Effector memory CD4-positive, alpha-beta T cell (primary cell): ENCODE data around the gene ZNF766.

Experiments used
- DNase-seq, 3 donors: peaks; one replicate each; pipeline ENCODE4 v3.0.0-alpha.2; 2020
- H3K27ac ChIP-seq: 2 replicates; pipeline ENCODE4 v1.7.0; 2013; ENCODE audit warnings: mild to moderate bottlenecking, low read length, moderate library complexity; ENCODE audit not compliant: insufficient read depth, poor library complexity, severe bottlenecking
- H3K27me3 ChIP-seq: replicated peaks from 2 replicates; pipeline ENCODE4 v1.7.0; 2013; ENCODE audit warnings: mild to moderate bottlenecking, low read length; ENCODE audit not compliant: insufficient read depth, control insufficient read depth, poor library complexity, severe bottlenecking
- H3K36me3 ChIP-seq: 2 replicates; pipeline ENCODE4 v1.7.0; 2013; ENCODE audit warnings: mild to moderate bottlenecking, low read length, moderate library complexity; ENCODE audit not compliant: control insufficient read depth, insufficient read depth
- H3K4me1 ChIP-seq: 2 replicates; pipeline ENCODE4 v1.7.0; 2013; ENCODE audit warnings: low read length, mild to moderate bottlenecking; ENCODE audit not compliant: control insufficient read depth, insufficient read depth, poor library complexity, severe bottlenecking
- H3K4me3 ChIP-seq: 2 replicates; pipeline ENCODE4 v1.7.0; 2013; ENCODE audit warnings: low read length, low read depth, mild to moderate bottlenecking; ENCODE audit not compliant: insufficient read depth, poor library complexity, severe bottlenecking
- H3K9me3 ChIP-seq: 2 replicates; pipeline ENCODE4 v1.7.0; 2013; ENCODE audit warnings: mild to moderate bottlenecking, low read length, moderate library complexity; ENCODE audit not compliant: control insufficient read depth
- total RNA-seq, 3 donors: gene quantifications; one replicate each; lab custom pipeline; 2026; lab: John Stamatoyannopoulos, UW

Gene ZNF766
- 28.8 to 54.2 (median 45.8) reads per million in 3 donors for total RNA-seq

DNA sequence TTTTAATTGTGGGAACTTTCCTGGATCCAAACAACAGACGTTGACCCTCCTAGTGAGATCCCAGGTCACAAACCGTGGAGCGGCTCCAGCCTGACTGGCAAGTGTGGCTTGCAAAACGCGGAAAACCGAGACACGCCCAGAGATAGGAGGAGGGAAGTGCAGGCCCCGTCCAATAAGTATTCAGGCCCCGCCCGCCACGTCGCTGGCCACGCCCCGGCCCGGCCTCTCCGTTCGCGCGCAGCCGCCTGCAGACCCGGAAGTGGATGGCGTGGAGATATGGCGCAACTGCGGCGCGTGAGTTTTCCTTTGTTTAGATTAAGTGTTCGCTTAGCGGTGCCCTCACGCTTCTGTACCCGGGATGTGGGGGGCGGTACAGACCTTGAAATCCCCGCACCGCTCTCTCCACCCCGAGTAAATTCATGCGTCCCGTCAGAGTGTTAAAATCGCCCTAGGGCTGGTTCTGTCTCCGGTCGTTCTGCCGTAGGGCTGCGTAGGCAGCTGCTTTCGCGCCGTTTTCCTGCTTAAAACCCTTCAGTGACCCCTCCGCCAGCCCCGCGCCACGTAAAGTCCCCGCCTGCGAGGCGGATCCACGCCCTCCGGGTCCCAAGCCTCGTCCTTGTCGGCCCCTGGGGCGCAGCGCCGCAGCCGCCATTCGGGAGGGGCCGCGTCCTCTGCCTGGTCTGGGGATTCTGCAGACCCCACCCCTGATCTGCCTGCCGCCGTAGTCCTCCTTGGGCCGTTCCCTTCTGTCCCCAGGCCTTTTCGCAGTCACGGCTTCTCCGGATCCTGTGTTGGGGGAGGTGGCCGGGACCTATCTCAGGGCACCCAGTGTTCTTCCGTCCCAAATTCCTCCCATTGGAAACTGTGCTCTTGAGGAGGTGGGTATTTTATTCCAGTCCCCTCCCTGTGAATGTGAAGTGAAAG is at the start of gene ZNF766:
TSS of gene ZNF766 (plus strand) at position 250 of the 924 bp plus-strand sequence. CDS start at position 277, 27 bp downstream.
- Histone ChIP-seq H3K9me3 (no peaks in the 10 kb centered on the region), H3K4me3 (peak within 1 kb of the TSS; percentile 98), H3K27ac (peak within 1 kb of the TSS; percentile 88), H3K36me3 (peaks cover 3% of the 10 kb centered on the region), H3K4me1 (peaks cover 3% of the 10 kb centered on the region), H3K27me3 (no peaks in the 10 kb centered on the region)
- DNase-seq, result peak; percentile 92 to 94 (median 94)

- Histone ChIP-seq H3K36me3 (peaks cover 98% of the 10 kb centered on the region), H3K4me1 (no peaks in the 10 kb centered on the region), H3K9me3 (no peaks in the 10 kb centered on the region), H3K27ac (no peak overlapping the region), H3K27me3 (no peaks in the 10 kb centered on the region), H3K4me3 (no peak overlapping the region)
- DNase-seq, result no peak
These were observed 49.8 kb upstream of the ZNF766 start for GRCh38 chr19:52219611-52220010.

- no peak for DNase-seq
- Histone ChIP-seq H3K9me3 (no peaks in the 10 kb centered on the region), H3K4me1 (no peaks in the 10 kb centered on the region), H3K27me3 (no peaks in the 10 kb centered on the region), H3K4me3 (no peak overlapping the region), H3K36me3 (peaks cover 93% of the 10 kb centered on the region), H3K27ac (no peak overlapping the region)
These were observed 48.4 kb upstream of the ZNF766 start for GRCh38 chr19:52221031-52221430.

- H3K9me3 ChIP-seq, result no peaks in the 10 kb centered on the region
- peaks cover 93% of the 10 kb centered on the region for H3K36me3 ChIP-seq
- no peak for DNase-seq
- H3K4me1 ChIP-seq, result no peaks in the 10 kb centered on the region
- H3K4me3 ChIP-seq, result no peak overlapping the region
- H3K27ac ChIP-seq, result no peak overlapping the region
- H3K27me3 ChIP-seq, result no peaks in the 10 kb centered on the region
These were observed 47.5 kb upstream of the ZNF766 start for GRCh38 chr19:52221831-52222375.

DNA sequence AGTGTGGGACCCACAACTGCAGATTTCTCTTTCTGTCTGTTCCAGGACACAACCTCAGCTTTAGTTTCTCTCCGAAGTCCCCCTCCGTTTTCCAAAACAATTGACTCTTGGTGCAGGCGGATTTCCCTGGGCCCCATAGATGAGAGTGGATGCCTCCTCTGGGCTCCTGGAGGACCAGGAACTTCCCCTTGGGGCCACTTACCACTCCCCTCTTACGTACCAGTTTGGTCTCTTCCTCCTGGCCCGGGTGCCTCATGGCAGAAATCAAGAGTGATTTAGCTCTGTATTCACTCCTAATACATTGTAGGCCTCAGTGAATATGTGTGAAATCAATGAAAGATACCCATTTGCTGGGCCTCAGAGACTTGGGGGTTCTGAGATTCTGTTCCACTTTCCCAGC is 45.2 kb upstream of the ZNF766 start:
- Histone ChIP-seq H3K4me1 (no peaks in the 10 kb centered on the region), H3K4me3 (no peak overlapping the region), H3K9me3 (no peaks in the 10 kb centered on the region), H3K36me3 (peaks cover 85% of the 10 kb centered on the region), H3K27ac (no peak overlapping the region), H3K27me3 (no peaks in the 10 kb centered on the region)
- no peak for DNase-seq

DNA sequence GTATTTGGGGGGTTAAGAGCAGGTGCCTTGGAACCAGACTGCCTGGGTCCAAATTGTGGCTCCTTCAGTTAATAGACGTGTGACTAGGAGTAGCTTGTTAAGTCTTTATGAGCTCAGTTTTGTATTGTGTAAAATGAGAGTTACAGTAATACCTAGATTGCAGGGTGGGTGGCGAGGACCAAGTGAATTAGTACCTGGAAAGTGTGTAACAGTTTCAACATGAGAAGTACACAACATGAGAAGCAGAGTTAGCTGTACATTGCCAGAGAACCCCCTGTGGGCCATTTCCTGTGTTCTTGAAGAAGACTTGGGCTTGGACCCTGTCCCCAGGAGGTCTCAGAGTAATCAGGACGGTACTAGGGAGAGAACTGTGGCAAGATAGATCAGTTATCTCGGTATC is 42.7 kb upstream of the ZNF766 start:
- DNase-seq, result no peak
- H3K27me3 ChIP-seq, result no peaks in the 10 kb centered on the region
- no peaks in the 10 kb centered on the region for H3K4me1 ChIP-seq
- H3K4me3 ChIP-seq, result no peak overlapping the region
- peaks cover 60% of the 10 kb centered on the region for H3K36me3 ChIP-seq
- H3K27ac ChIP-seq, result no peak overlapping the region
- H3K9me3 ChIP-seq, result no peaks in the 10 kb centered on the region

DNA sequence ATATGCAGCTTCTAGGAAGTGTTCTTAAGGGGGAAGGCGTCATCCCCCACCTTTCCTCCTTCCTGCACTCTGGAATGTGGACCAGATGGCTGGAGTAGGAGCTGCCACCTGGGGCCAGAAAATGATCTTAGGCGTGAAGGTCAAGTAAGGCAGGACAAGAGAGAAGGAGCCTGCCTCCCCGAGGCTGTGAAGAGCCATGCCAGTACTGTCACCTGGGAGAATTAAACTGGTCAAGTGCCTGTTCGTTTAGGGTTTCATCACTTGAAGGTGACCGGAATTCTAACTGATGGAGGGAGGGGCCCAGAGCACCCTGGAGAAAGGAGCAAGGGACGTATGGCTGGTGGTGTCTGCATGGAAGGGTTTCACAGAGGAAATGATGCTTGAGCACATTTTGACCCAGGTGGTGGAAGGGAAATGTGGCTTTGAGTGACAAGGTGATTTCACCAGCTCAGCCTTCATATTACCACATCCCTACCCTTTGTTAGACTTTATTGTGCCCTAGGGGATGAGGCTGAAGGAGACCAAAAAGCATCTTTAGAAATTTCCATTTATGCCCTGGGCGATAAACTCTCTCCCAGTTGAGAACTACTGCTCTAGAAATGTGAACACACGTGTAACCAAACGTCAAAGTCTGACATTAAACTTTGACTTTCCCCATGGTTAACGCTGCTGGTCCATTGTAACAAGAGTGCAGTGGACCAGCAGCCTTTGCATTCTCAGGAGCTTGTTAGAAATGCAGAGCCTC is 42.0 kb upstream of the ZNF766 start:
- Histone ChIP-seq H3K9me3 (no peaks in the 10 kb centered on the region), H3K4me1 (no peaks in the 10 kb centered on the region), H3K36me3 (peaks cover 53% of the 10 kb centered on the region), H3K27ac (no peak overlapping the region), H3K27me3 (no peaks in the 10 kb centered on the region), H3K4me3 (no peak overlapping the region)
- DNase-seq, result no peak

DNA sequence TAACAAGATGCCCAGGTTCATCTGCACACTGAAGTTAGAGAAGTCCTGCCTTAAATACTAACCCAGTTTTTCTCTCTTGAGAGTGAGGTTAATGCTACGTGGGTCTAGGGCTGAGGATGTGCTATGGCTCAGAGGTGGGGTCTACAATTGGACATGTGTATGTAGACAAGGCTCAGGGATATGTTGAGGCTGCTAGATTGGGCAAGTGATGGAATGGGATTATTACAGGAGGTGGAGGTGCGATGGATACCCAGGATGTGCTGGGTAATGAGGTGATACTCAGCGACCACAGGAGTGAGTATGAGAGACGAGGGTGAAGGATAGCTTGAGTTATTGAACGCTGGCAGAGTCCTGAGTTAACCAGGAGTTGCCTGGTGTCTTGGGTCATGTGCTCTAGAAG is 41.4 kb upstream of the ZNF766 start:
- H3K27me3 ChIP-seq, result no peaks in the 10 kb centered on the region
- H3K36me3 ChIP-seq, result peaks cover 47% of the 10 kb centered on the region
- H3K4me1 ChIP-seq, result no peaks in the 10 kb centered on the region
- H3K9me3 ChIP-seq, result no peaks in the 10 kb centered on the region
- no peak overlapping the region for H3K4me3 ChIP-seq
- DNase-seq, result no peak
- H3K27ac ChIP-seq, result no peak overlapping the region

GRCh38 chr19:52229524-52229923 is 39.9 kb upstream of the ZNF766 start:
- Histone ChIP-seq H3K4me1 (no peaks in the 10 kb centered on the region), H3K4me3 (no peak overlapping the region), H3K36me3 (peaks cover 33% of the 10 kb centered on the region), H3K27me3 (no peaks in the 10 kb centered on the region), H3K9me3 (no peaks in the 10 kb centered on the region), H3K27ac (no peak overlapping the region)
- no peak for DNase-seq

GRCh38 chr19:52230685-52231084 is 38.7 kb upstream of the ZNF766 start:
- DNase-seq, result no peak
- Histone ChIP-seq H3K4me1 (no peaks in the 10 kb centered on the region), H3K27me3 (no peaks in the 10 kb centered on the region), H3K27ac (no peak overlapping the region), H3K4me3 (no peak overlapping the region), H3K9me3 (no peaks in the 10 kb centered on the region), H3K36me3 (peaks cover 25% of the 10 kb centered on the region)
